Hepatocyte (in vitro differentiated cells): Measurements from ENCODE around the gene OLIG2. TPM values are rescaled to one million over a fixed set of nuclear protein-coding genes. Genes with fewer than 3 reads are reported as not detected.

Experiments used
- DNase-seq: peaks from one replicate; pipeline ENCODE4 v3.0.0-alpha.2; 2016; ENCODE audit warnings: low spot score
- H2AFZ ChIP-seq: fragments of 200-600 bp; sonication (generic); 2 replicates; pipeline ENCODE4 v1.6.0; 2016; ENCODE audit warnings: antibody characterized with exemption, mild to moderate bottlenecking
- H3K27ac ChIP-seq: fragments of 200-600 bp; sonication (generic); 2 replicates; pipeline ENCODE4 v1.5.1; 2016; ENCODE audit warnings: mild to moderate bottlenecking
- H3K27me3 ChIP-seq: fragments of 200-600 bp; sonication (generic); 2 replicates; pipeline ENCODE4 v1.6.1; 2016
- H3K36me3 ChIP-seq: fragments of 200-600 bp; sonication (generic); replicated peaks from 2 replicates; pipeline ENCODE4 v1.5.1; 2016; ENCODE audit warnings: low read depth; ENCODE audit not compliant: insufficient read depth
- H3K4me1 ChIP-seq: fragments of 200-600 bp; sonication (generic); 2 replicates; pipeline ENCODE4 v1.5.1; 2016; ENCODE audit warnings: mild to moderate bottlenecking, moderate library complexity; ENCODE audit not compliant: insufficient read depth
- H3K4me2 ChIP-seq: fragments of 200-600 bp; sonication (generic); 2 replicates; pipeline ENCODE4 v1.6.0; 2016
- H3K4me3 ChIP-seq: fragments of 200-600 bp; sonication (generic); 2 replicates; pipeline ENCODE4 v1.5.1; 2016; ENCODE audit warnings: mild to moderate bottlenecking
- H3K79me2 ChIP-seq: fragments of 200-600 bp; sonication (generic); 2 replicates; pipeline ENCODE4 v1.6.0; 2017; ENCODE audit warnings: mild to moderate bottlenecking
- H3K9me2 ChIP-seq: fragments of 200-600 bp; sonication (generic); replicated peaks from 2 replicates; pipeline ENCODE4 v1.6.0; 2017; ENCODE audit warnings: mild to moderate bottlenecking; ENCODE audit not compliant: insufficient read depth
- H3K9me3 ChIP-seq: fragments of 200-600 bp; sonication (generic); 2 replicates; pipeline ENCODE4 v1.5.1; 2016; ENCODE audit warnings: low read depth, mild to moderate bottlenecking
- H4K20me1 ChIP-seq: fragments of 200-600 bp; sonication (generic); 2 replicates; pipeline ENCODE4 v1.6.0; 2016; ENCODE audit warnings: mild to moderate bottlenecking; ENCODE audit not compliant: insufficient read depth, poor library complexity, severe bottlenecking
- EZH2 ChIP-seq: fragments of 200-600 bp; sonication (generic); IDR thresholded peaks from 2 replicates; pipeline ENCODE4 v1.6.1; 2016; ENCODE audit warnings: antibody characterized with exemption, mild to moderate bottlenecking, borderline replicate concordance
- EZH2phosphoT487 ChIP-seq: fragments of 200-600 bp; sonication (generic); IDR thresholded peaks from one replicate; pipeline ENCODE4 v1.6.1; 2018; ENCODE audit warnings: antibody characterized with exemption, mild to moderate bottlenecking, low read depth, moderate library complexity; ENCODE audit not compliant: unreplicated experiment, severe bottlenecking
- WGBS: methylation state at CpG from one replicate; pipeline ENCODE4 v1.1.6; 2016; ENCODE audit warnings: low lambda C conversion rate; ENCODE audit errors: missing lambda C conversion rate; 5-methylcytosine and 5-hydroxymethylcytosine counted together
- polyA plus RNA-seq: library from polyadenylated mRNA; unstranded; fragments of >200 nt; fragmentation: Nextera tagmentation; extraction: Ambion mirVana; gene quantifications from 2 replicates; pipeline ENCODE4 v1.2.1, GENCODE V29; 2016
- total RNA-seq: library from RNA; depleted of rRNA; stranded (reverse); fragments of >200 nt; gene quantifications from 2 replicates; pipeline ENCODE4 v1.2.3, GENCODE V29; 2014
- TF ChIP-seq, protein P1 (sequence below): fragments of 200-600 bp; sonication (generic); IDR thresholded peaks from 2 replicates; pipeline ENCODE4 v1.5.1; 2016; ENCODE audit warnings: antibody characterized with exemption, mild to moderate bottlenecking; ENCODE audit not compliant: poor library complexity

OLIG2 gene
- total and polyA plus RNA-seq, 2 experiments from 2014 or later, result not detected

DNA sequence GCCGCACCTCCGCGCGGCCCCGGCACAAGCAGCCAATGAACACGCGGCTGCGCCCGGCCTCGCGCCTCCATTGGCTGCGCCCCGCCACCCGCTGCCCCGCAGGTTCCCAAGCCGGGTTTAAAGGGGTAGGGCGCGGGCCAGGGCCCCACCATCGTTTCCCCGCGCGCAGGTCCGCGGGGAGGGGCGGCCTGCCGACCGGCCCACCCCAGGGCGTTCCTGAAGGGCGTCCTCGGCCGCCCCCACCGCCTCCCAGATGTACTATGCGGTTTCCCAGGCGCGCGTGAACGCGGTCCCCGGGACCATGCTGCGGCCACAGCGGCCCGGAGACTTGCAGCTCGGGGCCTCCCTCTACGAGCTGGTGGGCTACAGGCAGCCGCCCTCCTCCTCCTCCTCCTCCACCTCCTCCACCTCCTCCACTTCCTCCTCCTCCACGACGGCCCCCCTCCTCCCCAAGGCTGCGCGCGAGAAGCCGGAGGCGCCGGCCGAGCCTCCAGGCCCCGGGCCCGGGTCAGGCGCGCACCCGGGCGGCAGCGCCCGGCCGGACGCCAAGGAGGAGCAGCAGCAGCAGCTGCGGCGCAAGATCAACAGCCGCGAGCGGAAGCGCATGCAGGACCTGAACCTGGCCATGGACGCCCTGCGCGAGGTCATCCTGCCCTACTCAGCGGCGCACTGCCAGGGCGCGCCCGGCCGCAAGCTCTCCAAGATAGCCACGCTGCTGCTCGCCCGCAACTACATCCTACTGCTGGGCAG lies 44.4 kb downstream of the OLIG2 start, which contains the start of gene OLIG1:
OLIG1 (plus strand) TSS at position 148 of the 750 bp plus-strand sequence; CDS start at position 254, 106 bp downstream.
- Histone ChIP-seq H3K9me2 (no peaks in the 10 kb centered on the region), H3K4me3 (peak within 1 kb of the TSS; percentile 10), H4K20me1 (no peaks in the 10 kb centered on the region), H3K9me3 (peaks cover 7% of the 10 kb centered on the region), H3K4me1 (peaks cover 18% of the 10 kb centered on the region), H2AFZ (no peak within 1 kb of the TSS), H3K27ac (no peak within 1 kb of the TSS), H3K27me3 (peaks cover 94% of the 10 kb centered on the region), H3K36me3 (no peaks in the 10 kb centered on the region), H3K79me2 (no peaks in the 10 kb centered on the region), H3K4me2 (peak within 1 kb of the TSS; percentile 91)
- DNase-seq, result peak; percentile 18
- TF ChIP-seq EZH2, result peak; percentile 75
- TF ChIP-seq EZH2phosphoT487, result peak; percentile 28
- TF ChIP-seq, protein P1, sequence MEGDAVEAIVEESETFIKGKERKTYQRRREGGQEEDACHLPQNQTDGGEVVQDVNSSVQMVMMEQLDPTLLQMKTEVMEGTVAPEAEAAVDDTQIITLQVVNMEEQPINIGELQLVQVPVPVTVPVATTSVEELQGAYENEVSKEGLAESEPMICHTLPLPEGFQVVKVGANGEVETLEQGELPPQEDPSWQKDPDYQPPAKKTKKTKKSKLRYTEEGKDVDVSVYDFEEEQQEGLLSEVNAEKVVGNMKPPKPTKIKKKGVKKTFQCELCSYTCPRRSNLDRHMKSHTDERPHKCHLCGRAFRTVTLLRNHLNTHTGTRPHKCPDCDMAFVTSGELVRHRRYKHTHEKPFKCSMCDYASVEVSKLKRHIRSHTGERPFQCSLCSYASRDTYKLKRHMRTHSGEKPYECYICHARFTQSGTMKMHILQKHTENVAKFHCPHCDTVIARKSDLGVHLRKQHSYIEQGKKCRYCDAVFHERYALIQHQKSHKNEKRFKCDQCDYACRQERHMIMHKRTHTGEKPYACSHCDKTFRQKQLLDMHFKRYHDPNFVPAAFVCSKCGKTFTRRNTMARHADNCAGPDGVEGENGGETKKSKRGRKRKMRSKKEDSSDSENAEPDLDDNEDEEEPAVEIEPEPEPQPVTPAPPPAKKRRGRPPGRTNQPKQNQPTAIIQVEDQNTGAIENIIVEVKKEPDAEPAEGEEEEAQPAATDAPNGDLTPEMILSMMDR, result no peak
- 1% methylated on average over 63 of the region's 82 CpGs for WGBS

DNA sequence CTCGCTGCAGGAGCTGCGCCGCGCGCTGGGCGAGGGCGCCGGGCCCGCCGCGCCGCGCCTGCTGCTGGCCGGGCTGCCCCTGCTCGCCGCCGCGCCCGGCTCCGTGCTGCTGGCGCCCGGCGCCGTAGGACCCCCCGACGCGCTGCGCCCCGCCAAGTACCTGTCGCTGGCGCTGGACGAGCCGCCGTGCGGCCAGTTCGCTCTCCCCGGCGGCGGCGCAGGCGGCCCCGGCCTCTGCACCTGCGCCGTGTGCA lies 44.9 kb downstream of the OLIG2 start:
- Histone ChIP-seq H3K27me3 (peaks cover 92% of the 10 kb centered on the region), H3K4me1 (peaks cover 21% of the 10 kb centered on the region), H3K27ac (no peak overlapping the region), H2AFZ (no peak overlapping the region), H3K4me2 (peak overlapping the region; percentile 91), H4K20me1 (no peaks in the 10 kb centered on the region), H3K36me3 (no peaks in the 10 kb centered on the region), H3K9me2 (no peaks in the 10 kb centered on the region), H3K79me2 (no peaks in the 10 kb centered on the region), H3K4me3 (no peak overlapping the region), H3K9me3 (peaks cover 7% of the 10 kb centered on the region)
- WGBS, result under 1% methylated on average over 44 of the region's 44 CpGs
- TF ChIP-seq, protein P1, result no peak
- TF ChIP-seq EZH2phosphoT487 (no peak), EZH2 (no peak)
- no peak for DNase-seq

DNA sequence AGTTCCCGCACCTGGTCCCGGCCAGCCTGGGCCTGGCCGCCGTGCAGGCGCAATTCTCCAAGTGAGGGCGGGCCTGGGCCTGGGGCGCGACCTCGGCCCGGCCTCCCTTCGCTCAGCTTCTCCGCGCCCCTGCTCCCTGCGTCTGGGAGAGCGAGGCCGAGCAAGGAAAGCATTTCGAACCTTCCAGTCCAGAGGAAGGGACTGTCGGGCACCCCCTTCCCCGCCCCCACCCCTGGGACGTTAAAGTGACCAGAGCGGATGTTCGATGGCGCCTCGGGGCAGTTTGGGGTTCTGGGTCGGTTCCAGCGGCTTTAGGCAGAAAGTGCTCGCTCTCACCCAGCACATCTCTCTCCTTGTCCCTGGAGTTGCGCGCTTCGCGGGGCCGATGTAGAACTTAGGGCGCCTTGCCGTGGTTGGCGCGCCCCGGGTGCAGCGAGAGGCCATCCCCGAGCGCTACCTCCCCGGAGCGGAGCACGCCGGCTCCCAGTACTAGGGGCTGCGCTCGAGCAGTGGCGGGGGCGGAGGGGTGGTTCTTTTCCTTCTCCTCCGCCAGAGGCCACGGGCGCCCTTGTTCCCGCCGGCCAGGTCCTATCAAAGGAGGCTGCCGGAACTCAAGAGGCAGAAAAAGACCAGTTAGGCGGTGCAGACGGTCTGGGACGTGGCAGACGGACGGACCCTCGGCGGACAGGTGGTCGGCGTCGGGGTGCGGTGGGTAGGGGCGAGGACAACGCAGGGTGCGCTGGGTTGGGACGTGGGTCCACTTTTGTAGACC lies 45.4 kb downstream of the OLIG2 start:
- no peak overlapping the region for H3K4me3 ChIP-seq
- H3K9me3 ChIP-seq, result peaks cover 7% of the 10 kb centered on the region
- H2AFZ ChIP-seq, result peak overlapping the region; percentile 24
- WGBS, result 2% methylated on average over 50 of the region's 69 CpGs
- no peaks in the 10 kb centered on the region for H4K20me1 ChIP-seq
- H3K4me1 ChIP-seq, result peaks cover 24% of the 10 kb centered on the region
- DNase-seq, result no peak
- no peaks in the 10 kb centered on the region for H3K79me2 ChIP-seq
- TF ChIP-seq, protein P1, result no peak
- peak; percentile 89 for TF ChIP-seq EZH2
- H3K4me2 ChIP-seq, result peak overlapping the region; percentile 91
- H3K27ac ChIP-seq, result no peak overlapping the region
- H3K27me3 ChIP-seq, result peaks cover 93% of the 10 kb centered on the region
- H3K9me2 ChIP-seq, result no peaks in the 10 kb centered on the region
- H3K36me3 ChIP-seq, result no peaks in the 10 kb centered on the region
